ENCODE measurements around the gene DHRSX.

GRCh38 chrX:2316534-2316933 lies 184.2 kb downstream of the DHRSX start:
- TF ChIP-seq ZNF274 (IDR thresholded peaks at IDR 0.05; ENCODE audit: low read depth, low read length) (no peak), YY1 (IDR thresholded peaks at IDR 0.05; ENCODE audit: insufficient read depth, insufficient read length) (no peak)
